WTC11 (cell line): Measurements from ENCODE around the gene NEFH. TPM values are rescaled to one million over a fixed set of nuclear protein-coding genes. Genes with fewer than 3 reads are reported as not detected.

ENCODE experiments used
- ATAC-seq: fragments of 200-7000 bp; cut with Tn5 transposase; 2 replicates; pipeline ENCODE4 v1.10.0; 2021; ENCODE audit warnings: mild to moderate bottlenecking, moderate library complexity
- CTCF ChIA-PET: fragments of 300-600 bp; sonication (Branson Sonifier 250); formaldehyde crosslinking; loops from one replicate; lab custom pipeline; 2021; ENCODE audit warnings: antibody characterized with exemption; lab: Charles Lee
- POLR2A ChIA-PET: fragments of 350-600 bp; sonication (Branson Sonifier 250); formaldehyde crosslinking; loops from one replicate; lab custom pipeline; 2021; ENCODE audit warnings: antibody characterized with exemption; lab: Charles Lee
- DNase-seq: peaks from one replicate; pipeline ENCODE4 v3.0.0; 2021; ENCODE audit warnings: low spot score
- H3K27ac Mint-ChIP-seq: 2 replicates; pipeline ENCODE4 v1.8.0; 2021; ENCODE audit warnings: mixed read lengths
- H3K27me3 Mint-ChIP-seq: 2 replicates; pipeline ENCODE4 v1.8.0; 2021; ENCODE audit warnings: low read depth, mild to moderate bottlenecking, moderate library complexity, mixed read lengths
- H3K36me3 Mint-ChIP-seq: 2 replicates; pipeline ENCODE4 v1.8.0; 2021; ENCODE audit warnings: mixed read lengths
- H3K4me1 Mint-ChIP-seq: 2 replicates; pipeline ENCODE4 v1.8.0; 2022; ENCODE audit warnings: mixed read lengths
- H3K4me3 Mint-ChIP-seq: 2 replicates; pipeline ENCODE4 v1.8.0; 2021; ENCODE audit warnings: mild to moderate bottlenecking, moderate library complexity, mixed read lengths
- H3K9me3 Mint-ChIP-seq: 2 replicates; pipeline ENCODE4 v1.8.0; 2021; ENCODE audit warnings: mixed read lengths
- ATF1 ChIP-seq: sonication (generic); formaldehyde crosslinking; IDR thresholded peaks from 2 replicates; pipeline ENCODE4 v1.8.1; 2023; ENCODE audit warnings: mild to moderate bottlenecking, moderate library complexity, missing genetic modification reagents
- CREB1 ChIP-seq: sonication (generic); formaldehyde crosslinking; IDR thresholded peaks from 2 replicates; pipeline ENCODE4 v1.8.0; 2023; ENCODE audit warnings: mild to moderate bottlenecking, missing genetic modification reagents
- EMX1 ChIP-seq: fragments of 250-450 bp; sonication (Bioruptor Pico); IDR thresholded peaks from 2 replicates; pipeline ENCODE4 v1.8.0; 2021; ENCODE audit warnings: mild to moderate bottlenecking
- ERG ChIP-seq: fragments of 250-450 bp; sonication (Bioruptor Pico); IDR thresholded peaks from 2 replicates; pipeline ENCODE4 v1.8.0; 2021; ENCODE audit warnings: mild to moderate bottlenecking
- FOXP1 ChIP-seq: sonication (generic); formaldehyde crosslinking; IDR thresholded peaks from 2 replicates; pipeline ENCODE4 v1.8.0; 2022; ENCODE audit warnings: missing genetic modification reagents, mild to moderate bottlenecking, moderate library complexity, borderline replicate concordance
- GRHL2 ChIP-seq: fragments of 250-450 bp; sonication (Bioruptor Pico); IDR thresholded peaks from 2 replicates; pipeline ENCODE4 v1.8.0; 2022; ENCODE audit warnings: mild to moderate bottlenecking, moderate library complexity; ENCODE audit not compliant: insufficient replicate concordance, severe bottlenecking
- IRF2 ChIP-seq: sonication (generic); formaldehyde crosslinking; IDR thresholded peaks from 2 replicates; pipeline ENCODE4 v1.8.0; 2022; ENCODE audit warnings: low read depth, missing genetic modification reagents, borderline replicate concordance
- NFE2L1 ChIP-seq: sonication (generic); formaldehyde crosslinking; IDR thresholded peaks from 2 replicates; pipeline ENCODE4 v1.8.1; 2023; ENCODE audit warnings: missing genetic modification reagents
- NR3C1 ChIP-seq: sonication (generic); formaldehyde crosslinking; conservative IDR thresholded peaks from 2 replicates; pipeline ENCODE4 v1.8.1; 2023; ENCODE audit warnings: low read depth, mild to moderate bottlenecking, missing genetic modification reagents
- OVOL2 ChIP-seq: fragments of 250-450 bp; sonication (Bioruptor Pico); IDR thresholded peaks from 2 replicates; pipeline ENCODE4 v1.9.0; 2021; ENCODE audit warnings: mild to moderate bottlenecking, borderline replicate concordance
- PRRX2 ChIP-seq: fragments of 250-450 bp; sonication (Bioruptor Pico); IDR thresholded peaks from 2 replicates; pipeline ENCODE4 v1.8.0; 2021; ENCODE audit warnings: mild to moderate bottlenecking
- RELA ChIP-seq: sonication (generic); formaldehyde crosslinking; IDR thresholded peaks from 2 replicates; pipeline ENCODE4 v1.8.1; 2022; ENCODE audit warnings: missing genetic modification reagents, mild to moderate bottlenecking, borderline replicate concordance
- RORB ChIP-seq: fragments of 250-450 bp; sonication (Bioruptor Pico); IDR thresholded peaks from 2 replicates; pipeline ENCODE4 v1.9.0; 2021; ENCODE audit warnings: mild to moderate bottlenecking
- SMAD3 ChIP-seq: sonication (generic); formaldehyde crosslinking; IDR thresholded peaks from 2 replicates; pipeline ENCODE4 v1.8.0; 2022; ENCODE audit warnings: missing genetic modification reagents, mild to moderate bottlenecking, borderline replicate concordance
- SP1 ChIP-seq: sonication (generic); formaldehyde crosslinking; conservative IDR thresholded peaks from 2 replicates; pipeline ENCODE4 v1.8.1; 2022; ENCODE audit warnings: missing genetic modification reagents
- ZMAT4 ChIP-seq: fragments of 250-450 bp; sonication (Bioruptor Pico); IDR thresholded peaks from 2 replicates; pipeline ENCODE4 v1.9.0; 2021; ENCODE audit warnings: mild to moderate bottlenecking
- ZNF317 ChIP-seq: sonication (generic); formaldehyde crosslinking; IDR thresholded peaks from 2 replicates; pipeline ENCODE4 v1.8.1; 2023; ENCODE audit warnings: low read depth, mild to moderate bottlenecking, moderate library complexity, missing genetic modification reagents, borderline replicate concordance
- ZNF396 ChIP-seq: fragments of 250-450 bp; sonication (Bioruptor Pico); IDR thresholded peaks from 2 replicates; pipeline ENCODE4 v1.8.0; 2021; ENCODE audit warnings: mild to moderate bottlenecking, moderate library complexity, borderline replicate concordance
- ZNF671 ChIP-seq: fragments of 250-450 bp; sonication (Bioruptor Pico); IDR thresholded peaks from 2 replicates; pipeline ENCODE4 v1.8.0; 2021; ENCODE audit warnings: mild to moderate bottlenecking
- ZSCAN18 ChIP-seq: fragments of 250-450 bp; sonication (Bioruptor Pico); IDR thresholded peaks from 2 replicates; pipeline ENCODE4 v2.1.2; 2022; ENCODE audit warnings: mild to moderate bottlenecking, moderate library complexity
- total RNA-seq: library from RNA; stranded (reverse); gene quantifications from 3 replicates; pipeline ENCODE4 v1.2.3, GENCODE V29; 2021

Gene NEFH
- total RNA-seq, 1 experiment from 2014 or later: 2.6 TPM

GRCh38 chr22:29509298-29509697 lies 29.3 kb downstream of the NEFH start (continued):
- no peak for TF ChIP-seq CREB1 (CRISPR knock-in tag)
- no peak for TF ChIP-seq SMAD3 (CRISPR knock-in tag)
- TF ChIP-seq ZNF671 (CRISPR knock-in tag): no peak
- TF ChIP-seq ERG (CRISPR knock-in tag): no peak
- TF ChIP-seq ZSCAN18 (CRISPR knock-in tag): no peak
- TF ChIP-seq FOXP1: no peak
- no peak for TF ChIP-seq IRF2
- TF ChIP-seq OVOL2: no peak

GRCh38 chr22:29509815-29510214 lies 29.8 kb downstream of the NEFH start:
- POLR2A ChIA-PET: no interaction called here
- no peak overlapping the region for H3K27ac Mint-ChIP-seq
- H3K9me3 Mint-ChIP-seq: no peaks in the 10 kb centered on the region
- DNase-seq (no peak), ATAC-seq (no peak)
- H3K36me3 Mint-ChIP-seq: peaks cover 49% of the 10 kb centered on the region
- no peaks in the 10 kb centered on the region for H3K27me3 Mint-ChIP-seq
- no peaks in the 10 kb centered on the region for H3K4me1 Mint-ChIP-seq
- CTCF ChIA-PET: interaction anchor here (2.2 to 2.7 kb wide), 2 partner anchors 15 to 39 kb away, joined by 6 to 11 read pairs; no protein-coding TSS in a partner anchor
- no peak overlapping the region for H3K4me3 Mint-ChIP-seq
- TF ChIP-seq EMX1 (CRISPR knock-in tag): no peak
- no peak for TF ChIP-seq CREB1 (CRISPR knock-in tag)
- TF ChIP-seq ATF1 (CRISPR knock-in tag): no peak
- TF ChIP-seq RELA (CRISPR knock-in tag): no peak
- TF ChIP-seq ZNF396: no peak
- TF ChIP-seq RORB (CRISPR knock-in tag): no peak

GRCh38 chr22:29510542-29510941 lies 30.5 kb downstream of the NEFH start:
- H3K4me1 Mint-ChIP-seq: no peaks in the 10 kb centered on the region
- no peak overlapping the region for H3K27ac Mint-ChIP-seq
- DNase-seq (no peak), ATAC-seq (no peak)
- CTCF ChIA-PET: interaction anchor here (1.2 to 2.7 kb wide), 3 partner anchors 14 to 43 kb away, joined by 3 to 11 read pairs (median 6); partner anchors contain the start of gene THOC5
- POLR2A ChIA-PET: no interaction called here
- H3K36me3 Mint-ChIP-seq: peaks cover 47% of the 10 kb centered on the region
- H3K27me3 Mint-ChIP-seq: no peaks in the 10 kb centered on the region
- H3K9me3 Mint-ChIP-seq: no peaks in the 10 kb centered on the region
- H3K4me3 Mint-ChIP-seq: no peak overlapping the region
- no peak for TF ChIP-seq ZMAT4 (CRISPR knock-in tag)
- no peak for TF ChIP-seq RELA (CRISPR knock-in tag)
- no peak for TF ChIP-seq GRHL2 (CRISPR knock-in tag)
- TF ChIP-seq OVOL2: no peak
- TF ChIP-seq NR3C1 (CRISPR knock-in tag): no peak
- no peak for TF ChIP-seq ATF1 (CRISPR knock-in tag)
- no peak for TF ChIP-seq ERG (CRISPR knock-in tag)
- TF ChIP-seq NFE2L1 (CRISPR knock-in tag): no peak
- TF ChIP-seq FOXP1: no peak
- TF ChIP-seq SP1 (CRISPR knock-in tag): no peak
- TF ChIP-seq ZNF317: no peak
- no peak for TF ChIP-seq PRRX2
